LNCAP (cell line): ENCODE data around the gene DAZAP2.

ENCODE experiments used
- CTCF ChIP-seq: fragments of 450-650 bp; IDR thresholded peaks from 2 replicates; pipeline ENCODE4 v1.5.1; 2017; ENCODE audit warnings: mild to moderate bottlenecking

DAZAP2 gene

GRCh38 chr12:51232642-51233041 is 6.0 kb upstream of the DAZAP2 start:
- no peak for TF ChIP-seq CTCF

- TF ChIP-seq CTCF = no peak
These were observed 4.1 kb upstream of the DAZAP2 start for GRCh38 chr12:51234530-51234929.

GRCh38 chr12:51238037-51238509 is 553 bp upstream of the DAZAP2 start:
- no peak for TF ChIP-seq CTCF

- no peak for TF ChIP-seq CTCF
These were observed 2.3 kb downstream of the DAZAP2 start for GRCh38 chr12:51240971-51241370.

- no peak for TF ChIP-seq CTCF
These were observed 3.5 kb downstream of the DAZAP2 start for GRCh38 chr12:51242120-51242519.

- TF ChIP-seq CTCF = no peak
These were observed 4.2 kb downstream of the DAZAP2 start for GRCh38 chr12:51242876-51243275.

- no peak for TF ChIP-seq CTCF
These were observed 5.6 kb downstream of the DAZAP2 start for GRCh38 chr12:51244269-51244668.

- no peak for TF ChIP-seq CTCF
These were observed 7.0 kb downstream of the DAZAP2 start for GRCh38 chr12:51245476-51246253.
